IPS-18c (cell line): ENCODE measurements around the gene PTPRG.

Experiments
- H3K4me3 ChIP-seq: 2 replicates; pipeline ENCODE4 v1.7.0; 2013; ENCODE audit warnings: low read depth, mild to moderate bottlenecking, low read length, moderate library complexity; ENCODE audit not compliant: insufficient read depth
- H3K9me3 ChIP-seq: one replicate; pipeline ENCODE4 v1.6.1; 2013; ENCODE audit warnings: mild to moderate bottlenecking, low read length, moderate library complexity; ENCODE audit not compliant: control insufficient read depth, insufficient read depth

The PTPRG gene

GRCh38 chr3:62277986-62278385 lies 716.6 kb downstream of the PTPRG start:
- no peaks in the 10 kb centered on the region for H3K9me3 ChIP-seq
- no peak overlapping the region for H3K4me3 ChIP-seq

- H3K9me3 ChIP-seq, result no peaks in the 10 kb centered on the region
- no peak overlapping the region for H3K4me3 ChIP-seq
Measured at GRCh38 chr3:62281726-62282125, 720.4 kb downstream of the PTPRG start.

GRCh38 chr3:62284442-62284841 lies 723.1 kb downstream of the PTPRG start:
- no peak overlapping the region for H3K4me3 ChIP-seq

GRCh38 chr3:62287392-62287927 lies 726.1 kb downstream of the PTPRG start:
- Histone ChIP-seq H3K9me3 (no peaks in the 10 kb centered on the region), H3K4me3 (no peak overlapping the region)

More at GRCh38 chr3:62284442-62284841, 723.1 kb downstream of the PTPRG start:
- no peaks in the 10 kb centered on the region for H3K9me3 ChIP-seq

- Histone ChIP-seq H3K4me3 (no peak overlapping the region), H3K9me3 (no peaks in the 10 kb centered on the region)
Measured at GRCh38 chr3:62289922-62290321, 728.6 kb downstream of the PTPRG start.

DNA sequence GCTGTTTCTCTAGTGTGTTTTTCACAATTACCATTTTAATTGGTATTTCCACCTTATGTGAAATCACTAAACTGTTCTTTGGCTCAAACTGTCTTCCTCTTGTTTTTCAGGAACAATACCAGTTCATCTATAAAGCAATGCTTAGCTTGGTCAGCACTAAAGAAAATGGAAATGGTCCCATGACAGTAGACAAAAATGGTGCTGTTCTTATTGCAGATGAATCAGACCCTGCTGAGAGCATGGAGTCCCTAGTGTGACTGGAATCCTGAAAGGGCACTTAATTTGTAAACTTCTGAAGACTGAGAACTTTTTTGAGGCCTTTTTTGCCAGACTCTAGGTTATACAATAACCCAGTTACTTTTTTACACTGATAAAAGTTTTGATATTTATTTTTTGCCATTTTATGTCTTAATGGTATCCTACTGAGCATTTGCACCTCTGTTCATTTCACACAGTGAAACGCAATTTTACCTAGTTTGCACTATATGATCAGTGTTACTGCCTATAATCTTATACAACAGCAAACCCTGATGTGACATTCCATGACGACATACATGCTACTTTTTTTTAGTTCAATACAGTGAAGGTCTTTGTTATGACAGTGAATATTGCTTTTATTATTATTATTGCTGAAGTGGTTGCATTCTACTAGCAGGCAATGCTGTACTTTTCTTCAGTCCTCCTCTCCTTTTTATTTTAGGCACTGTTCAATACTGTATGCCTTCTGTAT lies 731.8 kb downstream of the PTPRG start:
- Histone ChIP-seq H3K9me3 (no peaks in the 10 kb centered on the region), H3K4me3 (no peak overlapping the region)

DNA sequence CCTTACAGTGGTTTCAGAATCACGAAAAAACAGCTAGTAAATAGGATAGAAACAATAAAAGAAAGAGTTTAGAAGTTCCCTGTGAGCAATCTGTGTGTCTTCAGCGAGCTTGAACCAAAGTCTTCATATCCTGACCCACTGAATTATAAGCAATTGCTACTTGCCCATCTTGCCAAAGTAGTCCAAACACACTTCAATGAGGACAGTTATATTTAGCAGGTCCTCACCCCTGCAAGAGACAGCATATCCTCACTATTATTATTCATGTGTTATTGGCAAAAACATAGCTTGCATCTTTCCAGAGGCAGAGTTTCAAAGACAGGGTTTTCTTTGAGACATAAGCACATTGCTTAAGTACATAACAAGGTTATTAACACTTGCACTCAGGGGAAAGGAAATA lies 734.2 kb downstream of the PTPRG start:
- Histone ChIP-seq H3K9me3 (no peaks in the 10 kb centered on the region), H3K4me3 (no peak overlapping the region)

DNA sequence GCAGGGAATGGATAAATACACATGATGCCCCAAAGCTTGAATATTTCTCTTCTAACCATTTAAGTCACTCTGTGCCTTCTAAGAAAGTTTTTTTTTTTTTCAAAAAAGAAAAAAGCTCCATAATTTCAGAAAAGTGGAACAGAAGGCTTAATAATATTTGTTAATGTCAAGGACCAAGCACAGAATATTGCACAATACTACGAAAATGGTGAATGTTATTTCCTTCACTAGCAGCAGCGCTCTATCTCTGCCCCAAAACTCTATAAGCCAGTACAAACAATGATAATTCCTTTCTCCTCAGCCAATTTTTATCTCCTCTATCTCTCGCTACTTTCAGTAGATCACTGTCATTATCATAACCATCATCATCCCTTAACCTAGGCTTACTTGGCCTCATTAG lies 739.2 kb downstream of the PTPRG start:
- no peaks in the 10 kb centered on the region for H3K9me3 ChIP-seq
- H3K4me3 ChIP-seq, result no peak overlapping the region

GRCh38 chr3:62312201-62312600 lies 750.8 kb downstream of the PTPRG start:
- no peak overlapping the region for H3K4me3 ChIP-seq
- H3K9me3 ChIP-seq, result no peaks in the 10 kb centered on the region

DNA sequence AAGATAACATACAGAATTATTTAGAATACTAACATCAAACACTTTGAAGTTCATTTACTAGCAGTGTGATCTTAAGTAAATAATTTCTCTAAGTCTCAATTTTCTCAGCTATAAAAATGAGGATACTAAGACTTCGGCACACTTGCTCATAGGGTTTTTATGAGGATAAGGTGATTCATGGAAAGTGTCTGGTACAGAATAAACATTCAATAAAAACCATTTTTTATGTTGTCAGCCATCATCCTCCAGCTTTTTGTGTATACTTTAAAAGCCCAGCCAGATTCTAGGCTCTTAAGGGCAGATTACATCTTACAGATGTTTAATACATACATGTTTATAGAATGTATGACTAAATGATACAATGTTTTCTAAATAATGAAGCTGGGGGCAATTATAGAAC lies 755.2 kb downstream of the PTPRG start:
- no peak overlapping the region for H3K4me3 ChIP-seq
- H3K9me3 ChIP-seq, result peaks cover 2% of the 10 kb centered on the region

DNA sequence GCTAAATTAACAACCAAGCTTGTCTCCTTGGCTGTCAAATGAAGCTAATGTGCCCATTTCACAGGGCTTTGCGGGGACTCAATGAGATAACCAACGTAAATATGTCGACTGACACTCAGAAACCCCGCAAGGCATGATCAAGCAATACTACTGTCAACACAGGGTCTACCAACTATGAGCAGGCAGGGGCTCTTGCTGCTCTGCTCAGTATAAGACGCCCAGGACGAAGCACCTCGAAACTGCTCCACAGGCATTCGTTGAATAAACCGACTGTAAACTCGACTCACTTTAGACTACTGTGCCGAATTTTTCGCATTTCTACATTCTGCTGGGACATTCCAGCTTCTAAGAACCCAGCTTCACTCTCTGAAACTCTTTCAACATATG lies 757.0 kb downstream of the PTPRG start:
- Histone ChIP-seq H3K9me3 (peaks cover 2% of the 10 kb centered on the region), H3K4me3 (peak overlapping the region; percentile 90)

- H3K4me3 ChIP-seq, result peak overlapping the region; percentile 90
Measured at GRCh38 chr3:62318752-62319569, 757.6 kb downstream of the PTPRG start.

DNA sequence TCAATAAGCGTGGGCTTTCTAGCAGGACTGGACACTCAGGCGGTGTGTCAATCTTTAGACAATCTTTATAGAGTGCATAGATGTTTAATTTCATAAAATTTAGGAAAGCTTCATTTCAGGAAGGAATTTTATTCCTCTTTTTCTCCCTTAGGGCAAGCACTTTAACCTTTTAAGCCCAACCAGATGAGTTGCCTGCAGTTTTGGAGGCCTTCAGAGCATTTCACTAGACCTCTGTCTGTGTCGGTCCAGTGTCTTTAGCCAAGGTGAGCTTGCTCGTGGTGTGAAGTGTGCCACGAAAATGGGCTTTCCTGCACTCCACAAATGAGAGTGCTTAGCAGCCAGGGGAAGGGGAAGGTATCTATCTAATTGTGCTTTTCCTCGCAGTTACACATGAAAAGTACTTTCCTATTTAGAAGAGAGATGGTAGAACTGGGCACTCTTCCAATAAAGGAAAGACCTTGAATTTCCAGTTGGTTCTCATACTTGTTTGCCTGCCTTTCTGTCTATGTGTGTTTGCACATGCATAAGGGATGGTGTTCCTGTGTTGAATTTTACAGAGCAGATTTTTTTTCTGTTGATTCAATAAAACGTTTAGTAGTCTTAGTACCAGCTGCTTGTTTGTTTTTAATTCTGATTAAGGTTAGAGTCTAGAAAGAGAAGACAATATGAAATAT lies 758.3 kb downstream of the PTPRG start:
- H3K9me3 ChIP-seq, result peaks cover 2% of the 10 kb centered on the region
- H3K4me3 ChIP-seq, result peak overlapping the region; percentile 90; the same call in 1 of the 2 replicates

More at GRCh38 chr3:62318752-62319569, 757.6 kb downstream of the PTPRG start:
- peaks cover 2% of the 10 kb centered on the region for H3K9me3 ChIP-seq

GRCh38 chr3:62323241-62323640 lies 761.9 kb downstream of the PTPRG start:
- Histone ChIP-seq H3K9me3 (peaks cover 2% of the 10 kb centered on the region), H3K4me3 (no peak overlapping the region)

DNA sequence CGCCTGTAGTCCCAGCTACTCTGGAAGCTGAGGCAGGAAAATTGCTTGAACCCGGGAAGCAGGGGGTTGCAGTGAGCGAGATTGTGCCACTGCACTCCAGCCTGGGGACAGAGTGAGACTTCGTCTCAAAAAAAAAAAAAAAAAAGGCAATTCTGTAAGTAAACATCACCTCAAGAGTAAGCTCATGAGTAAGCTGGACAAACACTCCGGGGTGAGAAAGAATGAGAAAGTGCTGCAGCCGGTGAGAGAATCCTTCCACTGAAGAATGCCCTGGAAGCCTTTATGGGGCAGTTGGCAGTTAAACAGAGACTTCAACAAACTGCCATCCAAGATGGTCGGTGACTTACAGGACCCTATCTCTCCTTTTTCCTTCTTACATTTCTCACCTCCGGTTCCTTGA lies 764.5 kb downstream of the PTPRG start:
- Histone ChIP-seq H3K4me3 (no peak overlapping the region), H3K9me3 (no peaks in the 10 kb centered on the region)

GRCh38 chr3:62329971-62330370 lies 768.6 kb downstream of the PTPRG start:
- Histone ChIP-seq H3K9me3 (no peaks in the 10 kb centered on the region), H3K4me3 (no peak overlapping the region)

DNA sequence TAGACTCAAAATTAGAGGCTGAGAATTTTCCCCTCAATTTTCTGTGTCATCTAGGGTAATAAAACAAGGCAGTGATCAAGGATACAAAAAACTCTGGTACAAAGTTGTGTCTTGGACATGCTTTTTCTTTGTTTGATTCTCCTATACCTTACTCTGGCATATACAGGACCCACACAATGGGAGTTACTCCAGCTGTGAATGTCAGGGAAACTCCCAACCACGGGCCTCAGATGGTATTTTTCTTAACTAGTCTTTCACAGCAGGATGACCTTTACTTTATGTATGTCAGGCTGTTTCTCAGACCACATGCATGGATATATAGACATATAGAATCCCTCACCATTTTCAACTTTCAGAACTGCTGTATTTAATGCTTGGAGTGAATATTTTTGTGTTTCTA lies 770.6 kb downstream of the PTPRG start:
- Histone ChIP-seq H3K9me3 (no peaks in the 10 kb centered on the region), H3K4me3 (no peak overlapping the region)
